Tibial artery (tissue), 4 donors: ENCODE measurements around the gene RUNX2.

Experiments
- DNase-seq, 2 donors: peaks; one replicate each; pipeline ENCODE4 v3.0.0-alpha.2; 2019
- H3K27ac ChIP-seq, 2 donors: fragments of 200-600 bp; sonication (generic) in 1 of 2; 1 replicate in 1 of 2; 2 replicates in 1 of 2; pipeline ENCODE4 v1.5.1; 2018 to 2019; ENCODE audit warnings: mild to moderate bottlenecking in 1 of 2
- H3K27me3 ChIP-seq, 2 donors: fragments of 200-600 bp; sonication (generic) in 1 of 2; one replicate each; pipeline versions ENCODE4 v1.5.1 to v1.6.0; 2016 to 2019
- H3K36me3 ChIP-seq, 3 donors: fragments of 200-600 bp; sonication (generic) in 2 of 3; one replicate each; pipeline ENCODE4 v1.5.1; 2016 to 2019; ENCODE audit warnings: mild to moderate bottlenecking in 2 of 3
- H3K4me1 ChIP-seq, 4 donors: fragments of 200-600 bp; sonication (generic) in 2 of 4; 1 replicate in 3 of 4; 2 replicates in 1 of 4; pipeline ENCODE4 v1.5.1; 2016 to 2019
- H3K4me3 ChIP-seq, 2 donors: fragments of 200-600 bp; sonication (generic) in 1 of 2; 1 replicate in 1 of 2; 2 replicates in 1 of 2; pipeline ENCODE4 v1.5.1; 2018 to 2019; ENCODE audit warnings: mild to moderate bottlenecking in 2 of 2
- H3K9me3 ChIP-seq, 3 donors: fragments of 200-600 bp; sonication (generic) in 1 of 3; one replicate each; pipeline ENCODE4 v1.5.1; 2016 to 2019
- intact Hi-C: fragments of 100-400 bp; cut with DNase I; formaldehyde crosslinking; loops from one replicate; pipeline ENCODE4 v1.15.0; 2023; ENCODE audit warnings: low total_unique reads
- TF ChIP-seq, protein P1 (sequence below), 2 experiments: fragments of 200-600 bp in 1 of 2; fragments of 450-650 bp in 1 of 2; IDR thresholded peaks; one replicate each; pipeline ENCODE4 v1.5.1; 2017 to 2019; ENCODE audit warnings: antibody characterized with exemption in 2 of 2, mild to moderate bottlenecking in 1 of 2, moderate library complexity in 1 of 2

The RUNX2 gene

DNA sequence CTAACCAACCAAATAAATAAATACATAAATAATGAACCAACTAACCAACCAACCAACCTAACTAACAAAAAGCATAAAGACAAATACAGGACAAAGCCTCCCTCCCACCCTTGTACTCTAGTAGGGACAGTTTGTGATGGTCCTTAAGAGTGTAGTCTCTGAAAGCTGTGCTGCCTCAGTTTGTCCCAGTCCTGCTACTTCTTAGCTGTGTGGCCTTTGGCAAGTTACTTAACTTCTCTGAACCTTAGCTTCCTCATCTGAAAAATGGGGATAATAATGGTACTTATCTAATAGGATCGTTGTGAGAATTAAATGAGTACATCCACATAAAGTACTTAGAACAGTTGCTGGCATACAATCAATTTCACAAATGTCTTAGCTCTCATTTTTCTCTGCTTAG, 282.2 kb downstream of the RUNX2 start:
- Histone ChIP-seq H3K36me3 (no peaks in the 10 kb centered on the region), H3K27me3 (peaks cover 0 to 2% of the 10 kb centered on the region in 2 donors), H3K4me1 (peaks cover 0 to 3% (median 0%) of the 10 kb centered on the region in 4 donors), H3K9me3 (no peaks in the 10 kb centered on the region), H3K27ac (no peak overlapping the region), H3K4me3 (no peak overlapping the region)
- intact Hi-C loops, result no loop called here
- TF ChIP-seq, protein P1, sequence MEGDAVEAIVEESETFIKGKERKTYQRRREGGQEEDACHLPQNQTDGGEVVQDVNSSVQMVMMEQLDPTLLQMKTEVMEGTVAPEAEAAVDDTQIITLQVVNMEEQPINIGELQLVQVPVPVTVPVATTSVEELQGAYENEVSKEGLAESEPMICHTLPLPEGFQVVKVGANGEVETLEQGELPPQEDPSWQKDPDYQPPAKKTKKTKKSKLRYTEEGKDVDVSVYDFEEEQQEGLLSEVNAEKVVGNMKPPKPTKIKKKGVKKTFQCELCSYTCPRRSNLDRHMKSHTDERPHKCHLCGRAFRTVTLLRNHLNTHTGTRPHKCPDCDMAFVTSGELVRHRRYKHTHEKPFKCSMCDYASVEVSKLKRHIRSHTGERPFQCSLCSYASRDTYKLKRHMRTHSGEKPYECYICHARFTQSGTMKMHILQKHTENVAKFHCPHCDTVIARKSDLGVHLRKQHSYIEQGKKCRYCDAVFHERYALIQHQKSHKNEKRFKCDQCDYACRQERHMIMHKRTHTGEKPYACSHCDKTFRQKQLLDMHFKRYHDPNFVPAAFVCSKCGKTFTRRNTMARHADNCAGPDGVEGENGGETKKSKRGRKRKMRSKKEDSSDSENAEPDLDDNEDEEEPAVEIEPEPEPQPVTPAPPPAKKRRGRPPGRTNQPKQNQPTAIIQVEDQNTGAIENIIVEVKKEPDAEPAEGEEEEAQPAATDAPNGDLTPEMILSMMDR (IDR thresholded peaks at IDR 0.05), result no peak
- no peak for DNase-seq

DNA sequence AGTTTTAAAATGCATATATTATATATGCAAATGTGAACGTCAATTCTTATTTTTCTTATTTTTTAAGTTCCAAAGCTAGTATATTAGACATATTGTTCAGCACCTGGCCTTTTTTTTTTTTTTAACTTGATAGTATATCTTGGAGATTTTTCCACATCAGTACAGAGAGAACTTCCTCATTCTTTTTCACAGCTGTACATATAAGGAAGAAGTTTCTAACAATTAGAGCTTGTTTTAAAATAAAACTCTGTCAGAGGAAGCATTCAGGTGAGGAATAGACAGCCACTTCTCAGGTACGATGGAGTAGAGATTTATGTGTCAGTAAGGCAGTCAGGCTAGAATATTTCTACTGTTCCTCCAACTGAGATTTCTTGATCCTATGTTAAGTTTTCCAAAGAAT, 282.7 kb downstream of the RUNX2 start:
- no peaks in the 10 kb centered on the region for H3K9me3 ChIP-seq
- TF ChIP-seq, protein P1 (IDR thresholded peaks at IDR 0.05), result no peak
- no peaks in the 10 kb centered on the region for H3K36me3 ChIP-seq
- H3K27ac ChIP-seq, result no peak overlapping the region
- peaks cover 0 to 6% of the 10 kb centered on the region in 2 donors for H3K27me3 ChIP-seq
- DNase-seq, result no peak
- peaks cover 0 to 3% (median 0%) of the 10 kb centered on the region in 4 donors for H3K4me1 ChIP-seq
- intact Hi-C loops, result no loop called here
- no peak overlapping the region for H3K4me3 ChIP-seq

DNA sequence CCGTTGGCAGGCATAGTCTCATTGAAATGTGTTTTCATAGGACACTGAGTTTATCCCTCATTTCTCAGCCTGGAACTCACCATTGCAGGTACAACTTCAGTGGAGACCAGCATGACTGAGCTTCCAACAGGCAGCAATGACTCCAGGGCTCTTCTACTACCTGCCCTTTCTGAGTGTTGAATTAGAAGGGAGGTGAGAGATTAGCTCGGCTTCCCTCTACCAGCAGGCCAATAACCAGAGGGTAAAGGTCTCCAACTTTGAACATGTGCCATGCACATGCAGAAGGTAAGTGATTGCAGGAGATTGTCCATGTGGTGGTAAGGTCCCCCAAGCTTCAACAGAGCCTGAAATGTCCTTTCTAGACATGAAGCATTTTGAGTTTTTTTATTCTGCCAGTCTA, 283.4 kb downstream of the RUNX2 start:
- Histone ChIP-seq H3K36me3 (no peaks in the 10 kb centered on the region), H3K9me3 (no peaks in the 10 kb centered on the region), H3K4me3 (no peak overlapping the region), H3K27ac (no peak overlapping the region), H3K4me1 (peaks cover 0 to 3% (median 0%) of the 10 kb centered on the region in 4 donors), H3K27me3 (peaks cover 0 to 6% of the 10 kb centered on the region in 2 donors)
- DNase-seq, result no peak
- intact Hi-C loops, result no loop called here
- TF ChIP-seq, protein P1 (IDR thresholded peaks at IDR 0.05), result no peak

DNA sequence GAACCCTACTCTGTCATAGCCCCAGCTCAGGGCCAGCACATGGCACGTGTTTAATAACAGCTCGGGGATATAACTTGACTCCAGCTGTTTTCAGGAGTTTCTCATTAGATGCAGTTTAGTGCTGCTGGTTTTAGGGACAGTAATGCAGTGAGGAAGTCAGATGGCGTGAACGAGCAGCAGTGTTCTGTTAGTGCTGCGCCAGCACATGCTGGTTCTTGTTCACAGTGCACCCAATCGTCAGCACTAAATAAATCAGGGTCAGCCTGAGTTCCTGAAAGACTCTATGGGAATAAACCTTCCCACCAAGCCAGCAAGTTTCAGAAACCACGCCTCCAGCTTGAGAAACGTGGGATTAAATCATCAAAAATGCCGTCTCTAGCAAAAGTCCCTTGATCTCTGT, 285.5 kb downstream of the RUNX2 start:
- peak in 1 of 2 donors; percentile 58 for DNase-seq
- intact Hi-C loops, result no loop called here
- TF ChIP-seq, protein P1 (IDR thresholded peaks at IDR 0.05), result no peak
- Histone ChIP-seq H3K27ac (no peak overlapping the region), H3K36me3 (no peaks in the 10 kb centered on the region), H3K4me3 (no peak overlapping the region), H3K4me1 (no peaks in the 10 kb centered on the region), H3K27me3 (peaks cover 0 to 9% of the 10 kb centered on the region in 2 donors), H3K9me3 (no peaks in the 10 kb centered on the region)

DNA sequence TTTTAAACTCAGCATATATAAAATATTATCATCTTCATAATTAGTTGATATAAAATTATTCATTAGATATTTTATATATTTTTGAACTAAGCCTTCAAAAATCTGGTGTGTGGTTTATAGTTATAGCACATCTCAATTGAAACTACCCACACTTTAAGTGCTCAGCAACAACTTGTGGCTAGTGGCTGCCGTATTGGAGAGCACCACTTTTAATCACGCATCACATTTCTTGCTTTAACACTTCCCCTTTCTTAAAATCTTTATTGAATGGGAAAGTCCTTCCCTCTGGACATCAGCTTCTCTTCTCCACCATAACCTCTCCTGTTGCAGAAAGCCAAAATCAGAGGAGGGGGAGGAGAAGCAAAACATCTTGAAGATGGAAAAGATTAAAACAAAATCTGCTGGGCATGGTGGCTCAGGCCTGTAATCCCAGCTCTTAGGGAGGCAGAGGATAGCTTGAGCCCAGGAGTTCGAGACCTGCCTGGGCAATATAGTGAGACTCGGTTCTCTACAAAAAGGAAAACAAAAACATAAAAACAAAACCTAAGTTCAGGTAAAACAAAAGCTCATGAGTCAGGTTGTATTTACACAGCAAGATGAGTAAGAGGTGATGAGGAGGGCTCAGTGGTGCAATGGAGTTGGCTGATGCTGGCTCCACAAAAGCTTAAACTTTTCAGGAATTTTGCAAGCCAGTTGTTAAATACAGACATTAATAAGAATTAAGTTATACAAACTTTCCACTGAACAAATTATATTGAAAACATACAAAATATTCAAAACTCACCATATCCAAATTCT, 286.6 kb downstream of the RUNX2 start:
- TF ChIP-seq, protein P1 (IDR thresholded peaks at IDR 0.05), result no peak
- H3K27ac ChIP-seq, result no peak overlapping the region
- intact Hi-C loops, result no loop called here
- no peaks in the 10 kb centered on the region for H3K9me3 ChIP-seq
- H3K36me3 ChIP-seq, result no peaks in the 10 kb centered on the region
- no peaks in the 10 kb centered on the region for H3K4me1 ChIP-seq
- peaks cover 0 to 9% of the 10 kb centered on the region in 2 donors for H3K27me3 ChIP-seq
- no peak overlapping the region for H3K4me3 ChIP-seq
- DNase-seq, result no peak
